SK-N-SH treated with all-trans-retinoic acid at 6 μM for 48 hours (cell line): ENCODE data around the gene PTPRN2.

Source experiments
- OSR1 ChIP-seq: fragments of 250-450 bp; sonication (Bioruptor Pico); IDR thresholded peaks from 2 replicates; pipeline ENCODE4 v1.8.0; 2022; ENCODE audit warnings: moderate library complexity, mild to moderate bottlenecking, inconsistent platforms
- RARB ChIP-seq: fragments of 250-450 bp; sonication (Bioruptor Pico); IDR thresholded peaks from 2 replicates; pipeline ENCODE4 v1.8.0; 2021; ENCODE audit warnings: mild to moderate bottlenecking, moderate library complexity
- SNAI2 ChIP-seq: fragments of 250-450 bp; sonication (Bioruptor Pico); IDR thresholded peaks from 2 replicates; pipeline ENCODE4 v1.5.0; 2020; ENCODE audit warnings: mild to moderate bottlenecking, moderate library complexity
- ZFP3 ChIP-seq: fragments of 250-450 bp; sonication (Bioruptor Pico); IDR thresholded peaks from 2 replicates; pipeline ENCODE4 v1.5.0; 2020; ENCODE audit warnings: mild to moderate bottlenecking, moderate library complexity
- TF ChIP-seq, protein P1 (sequence below): fragments of 250-450 bp; sonication (Bioruptor Pico); IDR thresholded peaks from 2 replicates; pipeline ENCODE4 v1.5.1; 2020; ENCODE audit warnings: low read depth, mild to moderate bottlenecking, moderate library complexity

DNA sequence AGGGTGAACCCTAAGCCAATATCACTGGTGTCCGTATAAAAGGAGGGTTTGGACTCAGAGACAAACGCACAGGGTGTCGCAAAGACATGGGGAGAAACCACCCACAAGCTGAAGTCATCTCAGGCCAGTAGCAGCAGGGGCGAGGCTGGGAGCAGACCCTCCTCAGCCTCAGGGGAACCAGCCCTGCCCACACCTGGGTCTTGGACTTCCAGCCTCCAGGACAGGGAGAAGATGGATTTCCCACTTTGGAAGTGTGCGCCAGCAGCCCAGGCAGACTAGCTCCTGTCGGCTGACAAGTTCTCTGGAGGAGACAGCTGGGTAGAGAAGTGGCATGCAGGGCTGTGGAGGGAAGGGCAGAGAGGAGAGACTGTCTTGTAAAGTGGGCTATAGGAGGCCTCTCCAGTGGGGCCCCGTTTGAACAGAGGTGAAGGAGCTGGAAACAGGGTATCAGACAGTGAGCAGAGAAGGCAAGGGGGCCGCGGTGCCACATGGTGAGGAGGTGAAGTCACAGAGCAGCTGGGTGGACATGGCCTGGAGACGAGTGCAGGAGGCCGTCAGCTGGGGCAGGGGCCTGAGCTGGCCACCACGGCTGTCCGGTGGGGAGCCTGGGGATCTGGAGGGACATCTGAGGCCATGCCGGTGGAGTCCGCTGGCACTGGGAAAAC, 475.6 kb downstream of the PTPRN2 start:
- TF ChIP-seq RARB (CRISPR knock-in tag) (no peak), ZFP3 (no peak), OSR1 (CRISPR knock-in tag) (no peak), SNAI2 (no peak)
- TF ChIP-seq, protein P1, sequence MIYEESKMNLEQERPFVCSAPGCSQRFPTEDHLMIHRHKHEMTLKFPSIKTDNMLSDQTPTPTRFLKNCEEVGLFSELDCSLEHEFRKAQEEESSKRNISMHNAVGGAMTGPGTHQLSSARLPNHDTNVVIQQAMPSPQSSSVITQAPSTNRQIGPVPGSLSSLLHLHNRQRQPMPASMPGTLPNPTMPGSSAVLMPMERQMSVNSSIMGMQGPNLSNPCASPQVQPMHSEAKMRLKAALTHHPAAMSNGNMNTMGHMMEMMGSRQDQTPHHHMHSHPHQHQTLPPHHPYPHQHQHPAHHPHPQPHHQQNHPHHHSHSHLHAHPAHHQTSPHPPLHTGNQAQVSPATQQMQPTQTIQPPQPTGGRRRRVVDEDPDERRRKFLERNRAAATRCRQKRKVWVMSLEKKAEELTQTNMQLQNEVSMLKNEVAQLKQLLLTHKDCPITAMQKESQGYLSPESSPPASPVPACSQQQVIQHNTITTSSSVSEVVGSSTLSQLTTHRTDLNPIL (CRISPR knock-in tag) = no peak
